HG03108 (cell line): ENCODE measurements around the gene ZKSCAN2.
A peak's percentile ranks its signal among the peaks of the same experiment; 100 is the strongest.

Experiments used
- ATAC-seq: cut with Tn5 transposase; IDR thresholded peaks from one replicate; pipeline ENCODE4 v1.9.1; 2021; ENCODE audit warnings: moderate library complexity; ENCODE audit not compliant: unreplicated experiment

The ZKSCAN2 gene

GRCh38 chr16:25257470-25257955 is at the start of gene ZKSCAN2:
Gene ZKSCAN2 (minus strand): TSS chr16:25257845. CDS start chr16:25257127, 718 bp downstream.
- ATAC-seq, result peak; percentile 92

- ATAC-seq, result no peak
Observed at GRCh38 chr16:25299792-25300590, 42.3 kb upstream of the ZKSCAN2 start.

- ATAC-seq, result no peak
Observed at GRCh38 chr16:25298165-25298872, 40.7 kb upstream of the ZKSCAN2 start.

- no peak for ATAC-seq
Observed at GRCh38 chr16:25297151-25297787, 39.6 kb upstream of the ZKSCAN2 start.

- no peak for ATAC-seq
Observed at GRCh38 chr16:25291580-25291979, 33.9 kb upstream of the ZKSCAN2 start.

- ATAC-seq, result no peak
Observed at GRCh38 chr16:25289466-25289865, 31.8 kb upstream of the ZKSCAN2 start.

- ATAC-seq, result no peak
Observed at GRCh38 chr16:25279491-25279890, 21.8 kb upstream of the ZKSCAN2 start.

GRCh38 chr16:25271421-25271820 is 13.8 kb upstream of the ZKSCAN2 start:
- no peak for ATAC-seq

- no peak for ATAC-seq
Observed at GRCh38 chr16:25270577-25270976, 12.9 kb upstream of the ZKSCAN2 start.

GRCh38 chr16:25269879-25270278 is 12.2 kb upstream of the ZKSCAN2 start:
- no peak for ATAC-seq

- no peak for ATAC-seq
Observed at GRCh38 chr16:25265968-25266367, 8.3 kb upstream of the ZKSCAN2 start.

GRCh38 chr16:25264597-25264996 is 7.0 kb upstream of the ZKSCAN2 start:
- ATAC-seq, result no peak

- no peak for ATAC-seq
Observed at GRCh38 chr16:25260416-25260815, 2.8 kb upstream of the ZKSCAN2 start.

GRCh38 chr16:25258861-25259179 is 1.2 kb upstream of the ZKSCAN2 start:
- ATAC-seq, result no peak

- ATAC-seq, result peak; percentile 25
Observed at GRCh38 chr16:25257956-25258860, 563 bp upstream of the ZKSCAN2 start.

GRCh38 chr16:25256695-25257469 is 763 bp downstream of the ZKSCAN2 start:
- ATAC-seq, result no peak

GRCh38 chr16:25253322-25253721 is 4.3 kb downstream of the ZKSCAN2 start:
- no peak for ATAC-seq

- no peak for ATAC-seq
Observed at GRCh38 chr16:25250467-25250866, 7.2 kb downstream of the ZKSCAN2 start.

GRCh38 chr16:25235991-25236390 is 21.7 kb downstream of the ZKSCAN2 start:
- ATAC-seq, result no peak

- no peak for ATAC-seq
Observed at GRCh38 chr16:25228372-25228771, 29.3 kb downstream of the ZKSCAN2 start.
